CD4-positive, alpha-beta T cell treated with Interleukin-1 beta for 1 hour (primary cell): ENCODE data around the gene PLCG2.

ENCODE experiments used
- DNase-seq, 2 donors: peaks; one replicate each; pipeline ENCODE4 v3.0.0-alpha.2; 2020 to 2022

The PLCG2 gene

DNA sequence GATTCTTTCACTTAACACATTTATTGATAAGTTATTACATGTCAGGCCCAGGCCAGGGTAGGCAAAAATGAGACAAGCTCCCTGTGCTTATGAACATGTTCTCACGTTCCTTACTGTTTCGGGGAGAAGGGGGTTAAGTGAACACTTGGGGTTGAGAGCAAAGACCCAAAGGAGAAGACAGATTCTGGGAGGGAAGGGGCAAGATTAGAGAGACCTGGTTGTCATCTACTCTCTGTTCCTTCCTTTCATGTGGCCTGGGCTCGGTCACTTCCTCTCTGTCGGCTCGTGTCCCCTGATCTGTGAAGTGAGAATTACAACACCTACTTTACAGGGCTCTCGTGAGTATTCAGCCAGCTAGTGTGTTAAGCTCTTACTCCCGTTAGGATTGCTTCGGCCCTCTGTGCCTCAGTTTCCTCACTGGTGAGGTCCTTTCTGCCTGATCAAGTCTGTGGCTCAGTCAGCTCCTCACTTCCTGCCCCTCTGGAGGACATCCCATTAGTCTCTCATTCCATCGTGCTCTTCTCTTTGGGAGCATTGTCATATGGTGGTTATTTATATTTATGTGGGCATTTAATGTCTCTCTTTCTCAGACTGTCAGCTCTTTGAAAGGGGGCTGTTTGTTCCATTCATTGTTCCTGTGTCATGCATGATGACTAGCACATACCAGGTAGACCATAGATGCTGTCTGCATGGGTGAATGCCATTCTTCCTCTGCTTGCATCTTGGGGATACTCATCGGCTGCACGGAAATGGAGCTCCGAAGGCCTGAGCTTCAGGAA lies 38.9 kb downstream of the PLCG2 start:
- peak; percentile 34 to 73 for DNase-seq

DNA sequence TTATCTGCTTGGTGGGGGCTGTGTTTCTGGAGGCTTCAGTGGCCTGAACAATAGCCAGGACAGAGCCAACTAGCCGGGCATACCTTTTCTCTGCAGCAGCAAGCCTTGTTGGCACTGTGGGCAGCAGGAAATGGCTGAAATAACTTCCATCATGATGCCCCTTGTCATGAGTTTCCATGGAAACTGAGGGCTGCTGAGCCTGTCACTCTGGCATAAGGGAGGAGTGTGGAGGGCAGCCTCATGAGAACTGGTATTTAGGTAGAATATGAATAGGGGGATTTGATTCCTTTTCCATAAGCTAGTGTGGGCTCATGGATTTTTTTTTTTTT lies 39.4 kb downstream of the PLCG2 start:
- DNase-seq, result no peak

DNA sequence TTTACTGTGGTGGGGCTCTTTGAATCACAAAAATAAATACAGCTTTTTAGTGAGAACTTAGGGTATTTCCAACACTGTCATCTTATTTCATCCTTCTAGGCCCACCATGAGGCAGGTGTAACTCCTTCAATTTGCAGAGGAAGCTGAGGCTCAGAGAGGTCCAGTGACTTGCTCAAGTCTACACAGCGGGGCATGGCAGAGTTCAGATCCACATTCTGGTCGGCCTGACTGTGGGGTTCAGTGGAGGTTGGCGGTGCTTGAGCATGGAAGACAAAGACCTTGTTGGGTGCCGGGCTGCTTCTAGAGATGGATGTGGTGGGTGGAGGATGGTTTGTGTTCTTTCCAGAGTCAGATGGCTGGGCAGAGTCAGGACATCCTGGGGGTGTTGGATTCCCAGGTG lies 39.8 kb downstream of the PLCG2 start:
- DNase-seq, result no peak

- peak in 1 of 2 donors; percentile 55 for DNase-seq
Observed at GRCh38 chr16:81821436-81822128, 42.5 kb downstream of the PLCG2 start.

- DNase-seq, result peak in 1 of 2 donors; percentile 74
Observed at GRCh38 chr16:81823111-81823510, 44.0 kb downstream of the PLCG2 start.

DNA sequence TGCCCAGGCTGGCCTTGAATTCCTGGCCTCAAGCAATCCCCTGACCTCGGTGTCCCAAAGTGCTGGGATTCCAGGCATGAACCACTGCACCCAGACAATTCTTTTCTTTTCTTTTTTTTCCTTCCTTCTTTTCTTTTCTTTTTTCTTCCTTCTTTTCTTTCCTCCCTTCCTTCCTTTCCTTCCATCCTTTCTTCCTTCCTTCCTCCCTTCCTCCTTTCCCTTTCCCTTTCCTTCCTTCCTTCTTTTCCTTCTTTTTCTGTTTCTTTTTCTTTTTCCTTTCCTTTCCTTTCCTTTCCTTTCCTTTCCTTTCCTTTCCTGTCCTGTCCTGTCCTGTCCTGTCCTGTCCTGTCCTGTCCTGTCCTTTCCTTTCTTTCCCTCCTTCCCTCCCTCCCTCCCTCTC lies 44.6 kb downstream of the PLCG2 start:
- DNase-seq, result no peak

GRCh38 chr16:81826523-81826922 lies 47.4 kb downstream of the PLCG2 start:
- DNase-seq, result no peak

- no peak for DNase-seq
Observed at GRCh38 chr16:81830845-81831540, 51.9 kb downstream of the PLCG2 start.

- DNase-seq, result peak; percentile 54 to 80
Observed at GRCh38 chr16:81831722-81832126, 52.6 kb downstream of the PLCG2 start.

- DNase-seq, result no peak
Observed at GRCh38 chr16:81832801-81833547, 53.9 kb downstream of the PLCG2 start.

DNA sequence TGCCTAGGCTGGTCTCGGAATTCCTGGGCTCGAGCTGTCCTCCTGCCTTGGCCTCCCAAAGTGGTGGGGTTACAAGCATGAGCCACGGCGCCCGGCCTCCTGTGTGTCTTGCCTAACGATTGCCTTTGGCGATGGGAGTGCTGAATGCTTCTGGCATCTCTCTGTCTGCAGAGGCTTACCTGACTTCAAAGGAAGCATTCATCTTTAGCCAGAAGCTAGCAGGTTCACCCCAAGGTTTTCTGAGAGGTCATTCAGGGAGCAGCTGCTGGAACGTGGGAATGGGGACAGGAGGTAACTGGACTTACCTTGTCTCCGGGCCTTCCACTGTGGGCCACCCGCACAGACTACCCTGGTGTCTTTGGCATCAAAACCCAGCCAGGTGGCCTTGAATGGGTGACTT lies 54.7 kb downstream of the PLCG2 start:
- no peak for DNase-seq

DNA sequence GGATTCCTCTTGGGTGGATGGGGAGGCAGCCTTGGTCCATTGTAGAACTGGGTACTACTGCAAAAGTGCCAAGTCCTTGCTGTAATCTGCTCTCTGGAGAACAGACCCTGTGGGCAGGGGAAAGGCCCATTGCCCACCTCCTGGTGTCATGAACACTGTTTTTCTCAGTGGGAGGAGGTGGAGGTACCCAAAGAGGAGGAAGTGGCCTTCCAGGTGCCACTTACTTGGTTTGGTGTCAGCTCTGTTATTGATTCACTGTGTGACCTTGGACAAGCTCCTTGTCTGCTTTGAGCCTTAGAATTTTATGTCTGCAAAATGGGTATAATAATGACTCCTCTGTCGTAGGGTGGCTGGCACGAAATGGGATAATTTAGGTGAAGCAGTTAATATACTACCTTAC lies 55.8 kb downstream of the PLCG2 start:
- no peak for DNase-seq

- peak in 1 of 2 donors; percentile 41 for DNase-seq
Observed at GRCh38 chr16:81836279-81837054, 57.4 kb downstream of the PLCG2 start.

DNA sequence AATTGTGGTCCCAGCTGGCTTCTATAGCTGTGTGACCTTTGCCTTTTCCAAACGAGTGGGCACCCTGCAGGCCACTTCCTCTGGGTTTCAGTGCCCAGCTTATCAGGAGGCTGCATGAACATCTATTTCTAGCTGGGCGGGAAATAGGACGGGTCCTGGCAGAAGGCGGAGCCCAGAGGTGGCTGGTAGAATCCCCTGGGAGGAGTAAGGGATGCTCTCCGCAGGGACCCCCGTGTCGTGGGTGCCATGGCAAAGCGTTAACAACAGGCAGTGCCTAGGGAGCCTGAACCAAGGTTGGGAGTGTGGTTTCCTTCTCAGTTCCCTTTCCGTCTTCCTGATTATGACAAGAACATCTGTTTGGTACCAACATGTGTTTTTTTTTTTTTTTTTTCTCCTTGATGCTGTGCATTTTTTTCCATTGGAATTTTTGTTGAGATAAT lies 58.2 kb downstream of the PLCG2 start:
- no peak for DNase-seq

DNA sequence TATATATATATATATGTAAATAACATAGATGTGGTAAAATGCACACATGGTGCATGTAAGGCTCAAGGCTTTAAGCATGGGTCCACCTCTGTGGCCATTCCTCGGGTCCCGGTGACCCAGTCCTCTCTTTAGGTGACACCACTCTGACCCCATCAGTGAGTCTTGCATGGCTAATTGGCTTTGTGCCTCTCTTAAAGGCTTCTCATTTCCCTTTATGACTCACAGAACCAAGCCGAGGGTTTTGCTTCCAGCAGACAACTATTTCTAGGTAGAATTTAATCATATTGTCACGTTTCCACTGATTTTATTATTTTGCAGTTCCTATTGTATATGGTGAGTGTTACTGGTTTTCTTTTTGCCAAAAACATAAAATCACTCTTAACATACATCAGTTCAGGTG lies 59.7 kb downstream of the PLCG2 start:
- DNase-seq, result no peak

- DNase-seq, result peak; percentile 50 to 61
Observed at GRCh38 chr16:81841722-81842121, 62.6 kb downstream of the PLCG2 start.

GRCh38 chr16:81842564-81843242 lies 63.6 kb downstream of the PLCG2 start:
- peak; percentile 10 to 18 for DNase-seq

- no peak for DNase-seq
Observed at GRCh38 chr16:81843243-81843582, 64.1 kb downstream of the PLCG2 start.

DNA sequence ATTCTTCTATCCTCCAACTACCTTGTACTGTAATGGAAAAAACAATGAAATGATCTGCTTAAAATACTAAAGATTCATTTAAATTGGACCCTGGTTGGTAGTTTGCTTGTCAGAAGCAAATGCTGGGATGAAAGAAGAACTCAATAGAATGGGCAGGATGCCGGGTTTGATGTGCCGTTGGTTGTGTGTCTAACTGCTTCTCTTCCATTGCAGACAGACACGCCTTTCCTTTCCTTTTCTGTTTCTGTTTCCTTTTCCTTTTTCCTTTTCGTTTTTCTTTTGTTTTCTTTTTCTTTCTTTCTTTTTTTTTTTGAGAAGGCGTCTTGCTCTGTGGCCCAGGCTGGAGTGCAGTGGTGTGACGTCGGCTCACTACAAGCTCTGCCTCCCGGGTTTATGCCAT lies 64.6 kb downstream of the PLCG2 start:
- peak in 1 of 2 donors; percentile 10 for DNase-seq

DNA sequence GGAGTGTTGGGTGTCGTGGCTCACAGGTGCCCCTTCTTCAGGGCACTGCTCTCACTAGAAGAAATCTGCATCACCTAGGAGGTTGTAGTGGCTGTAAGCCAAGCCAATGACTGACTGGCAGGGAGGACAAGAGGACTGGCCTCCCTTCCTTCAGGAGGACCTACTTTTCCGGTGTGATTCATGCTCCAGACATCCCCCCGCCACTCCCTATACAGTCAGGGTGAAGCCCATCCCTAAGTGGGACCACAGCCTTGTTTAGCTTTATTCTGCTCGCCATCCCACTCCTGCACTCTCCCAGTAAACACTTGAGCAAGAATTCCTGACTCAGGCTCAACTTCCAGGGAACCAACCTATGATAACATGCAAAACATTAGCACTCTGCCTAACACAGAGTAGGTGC lies 67.0 kb downstream of the PLCG2 start:
- DNase-seq, result no peak

DNA sequence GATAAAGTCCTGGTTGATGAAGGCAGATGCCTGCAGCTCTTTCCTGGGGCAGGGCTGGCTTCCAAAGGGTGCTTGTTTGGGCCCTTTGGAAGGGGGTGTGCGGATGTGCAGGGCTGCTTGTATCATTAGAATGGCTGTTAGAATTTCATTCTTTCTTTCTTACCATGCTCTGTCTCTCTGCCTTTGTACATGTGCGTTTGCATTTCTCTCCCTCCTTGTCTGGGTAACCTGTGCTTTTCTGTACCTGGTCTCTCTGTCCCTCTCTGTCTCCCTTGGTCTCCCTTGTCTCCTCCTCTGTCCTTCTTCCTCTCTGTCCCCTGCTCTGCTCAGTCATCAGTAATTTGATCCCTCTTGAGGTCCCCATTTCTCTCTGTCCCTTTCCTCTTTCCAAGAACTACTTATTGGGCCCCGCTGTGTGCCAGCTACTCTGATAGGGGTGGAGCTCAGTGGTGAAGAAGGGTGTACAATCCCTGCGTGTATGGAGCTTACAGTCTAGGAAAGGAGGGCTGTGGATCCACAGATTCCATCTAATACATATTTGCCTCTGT lies 69.3 kb downstream of the PLCG2 start:
- DNase-seq, result no peak
